Fibroblast of the conjunctiva (primary cell): Measurements from ENCODE around the gene G6PC3.
"Not testable (repeated sequence)": the region's sequence is repeated elsewhere in the genome, so short reads cannot be mapped to it uniquely, and the experiment has no call there.

Source experiments
- DNase-seq: peaks from one replicate; pipeline ENCODE4 v3.0.0-alpha.2; 2010; ENCODE audit warnings: low read depth

G6PC3 gene

GRCh38 chr17:44070455-44071197 lies at the start of gene G6PC3:
TSS of gene G6PC3 (plus strand) at chr17:44070735. CDS start at chr17:44070966, 231 bp downstream.
- peak; percentile 97 for DNase-seq

- DNase-seq, result not testable (repeated sequence)
Measured at GRCh38 chr17:44021227-44021626, 49.3 kb upstream of the G6PC3 start.

GRCh38 chr17:44022246-44022645 lies 48.3 kb upstream of the G6PC3 start:
- DNase-seq, result no peak

- DNase-seq, result no peak
Measured at GRCh38 chr17:44023545-44024270, 46.8 kb upstream of the G6PC3 start.

- DNase-seq, result no peak
Measured at GRCh38 chr17:44024271-44024663, 46.3 kb upstream of the G6PC3 start.

GRCh38 chr17:44024853-44025252 lies 45.7 kb upstream of the G6PC3 start:
- DNase-seq, result no peak

- no peak for DNase-seq
Measured at GRCh38 chr17:44029736-44030135, 40.8 kb upstream of the G6PC3 start.

GRCh38 chr17:44030482-44030881 lies 40.1 kb upstream of the G6PC3 start:
- no peak for DNase-seq

GRCh38 chr17:44033861-44034408 lies 36.6 kb upstream of the G6PC3 start:
- DNase-seq, result no peak

GRCh38 chr17:44034688-44035087 lies 35.8 kb upstream of the G6PC3 start:
- not testable (repeated sequence) for DNase-seq

- no peak for DNase-seq
Measured at GRCh38 chr17:44037471-44037870, 33.1 kb upstream of the G6PC3 start.

GRCh38 chr17:44038604-44039011 lies 31.9 kb upstream of the G6PC3 start:
- no peak for DNase-seq

GRCh38 chr17:44039829-44040635 lies 30.5 kb upstream of the G6PC3 start:
- DNase-seq, result no peak

GRCh38 chr17:44043272-44043696 lies 27.3 kb upstream of the G6PC3 start:
- peak; percentile 29 for DNase-seq

- peak; percentile 39 for DNase-seq
Measured at GRCh38 chr17:44044071-44044470, 26.5 kb upstream of the G6PC3 start.

- no peak for DNase-seq
Measured at GRCh38 chr17:44045486-44045885, 25.0 kb upstream of the G6PC3 start.

- not testable (repeated sequence) for DNase-seq
Measured at GRCh38 chr17:44046893-44047292, 23.6 kb upstream of the G6PC3 start.

- no peak for DNase-seq
Measured at GRCh38 chr17:44049294-44050060, 21.1 kb upstream of the G6PC3 start.

GRCh38 chr17:44053125-44053872 lies 17.2 kb upstream of the G6PC3 start:
- no peak for DNase-seq

GRCh38 chr17:44059101-44059892 lies 11.2 kb upstream of the G6PC3 start:
- no peak for DNase-seq
